Esophagus squamous epithelium (tissue), 5 donors: ENCODE results near the gene CRYBG2. TPM values are rescaled to one million over a fixed set of nuclear protein-coding genes. Genes with fewer than 3 reads are reported as not detected.
A peak's percentile ranks its signal among the peaks of the same experiment; 100 is the strongest.

ENCODE experiments used
- DNase-seq: peaks from one replicate; lab custom pipeline; 2025; lab: John Stamatoyannopoulos, UW
- H3K27ac ChIP-seq, 4 donors: fragments of 200-600 bp; sonication (generic); one replicate each; pipeline ENCODE4 v1.5.1; 2016 to 2019; ENCODE audit warnings: mild to moderate bottlenecking in 1 of 4
- H3K27me3 ChIP-seq, 4 donors: fragments of 200-600 bp; sonication (generic); 1 replicate in 3 of 4; 2 replicates in 1 of 4; pipeline versions ENCODE4 v1.5.1 to v1.6.0; 2017 to 2021; ENCODE audit warnings: antibody characterized with exemption in 1 of 4
- H3K36me3 ChIP-seq, 3 donors: fragments of 200-600 bp; sonication (generic); one replicate each; pipeline ENCODE4 v1.5.1; 2016 to 2019
- H3K4me1 ChIP-seq, 3 donors: fragments of 200-600 bp; sonication (generic); one replicate each; pipeline ENCODE4 v1.5.1; 2017 to 2019
- H3K4me3 ChIP-seq, 4 donors: fragments of 200-600 bp; sonication (generic); 1 replicate in 3 of 4; 2 replicates in 1 of 4; pipeline ENCODE4 v1.5.1; 2016 to 2019; ENCODE audit warnings: mild to moderate bottlenecking in 2 of 4, moderate library complexity in 1 of 4
- H3K9me3 ChIP-seq, 3 donors: fragments of 200-600 bp; sonication (generic); one replicate each; pipeline ENCODE4 v1.5.1; 2016 to 2019
- CTCF ChIP-seq, 6 experiments: fragments of 450-650 bp in 4 of 6; fragments of 200-600 bp in 2 of 6; sonication (generic) in 2 of 6; IDR thresholded peaks; one replicate each; pipeline ENCODE4 v1.5.1; 2016 to 2019; ENCODE audit warnings: antibody characterized with exemption in 6 of 6, mild to moderate bottlenecking in 4 of 6, moderate library complexity in 4 of 6
- POLR2A ChIP-seq, 4 donors: fragments of 450-650 bp; IDR thresholded peaks; one replicate each; pipeline ENCODE4 v1.6.1; 2017; ENCODE audit warnings: antibody characterized with exemption in 4 of 4, mild to moderate bottlenecking in 4 of 4, moderate library complexity in 3 of 4
- WGBS, 2 donors: methylation state at CpG; one replicate each; pipeline ENCODE4 v1.1.5; 2018; 5-methylcytosine and 5-hydroxymethylcytosine counted together
- intact Hi-C: fragments of 100-400 bp; cut with DNase I; formaldehyde crosslinking; loops from one replicate; pipeline ENCODE4 v1.15.0; 2022
- total RNA-seq, 4 donors: library from RNA; depleted of rRNA; stranded (reverse); fragments of >200 nt; gene quantifications; one replicate each; pipeline ENCODE4 v1.1.0, GENCODE V29; 2016
- donor health status: DM: yes; HTN: yes; CAD: no.

Gene CRYBG2
- total RNA-seq, 4 donors from 2014 or later, result 35.8 to 305 (median 122) TPM

GRCh38 chr1:26358411-26359384 lies 4.8 kb upstream of the CRYBG2 start:
- WGBS, 2 donors, result 33 to 40% methylated on average over 12 to 13 of the region's 15 CpGs
- intact Hi-C loops, result no loop called here

GRCh38 chr1:26357121-26357602 lies 3.2 kb upstream of the CRYBG2 start:
- Histone ChIP-seq H3K36me3 (no peaks in the 10 kb centered on the region), H3K4me3 (peak overlapping the region in 1 of 4 donors; percentile 8), H3K27me3 (peaks cover 3 to 60% (median 8%) of the 10 kb centered on the region in 4 donors), H3K9me3 (no peaks in the 10 kb centered on the region), H3K4me1 (peaks cover 35 to 91% (median 44%) of the 10 kb centered on the region in 3 donors), H3K27ac (peak overlapping the region; percentile 85 to 95 (median 92))
- WGBS, 2 donors, result 23 to 51% methylated on average over 3 of the region's 10 CpGs
- TF ChIP-seq POLR2A (IDR thresholded peaks at IDR 0.05) (peak in 1 of 4 donors; percentile 6), CTCF (IDR thresholded peaks at IDR 0.05) (no peak)
- DNase-seq, result no peak
- intact Hi-C loops, result no loop called here

More at GRCh38 chr1:26358411-26359384, 4.8 kb upstream of the CRYBG2 start:
- Histone ChIP-seq H3K4me1 (peaks cover 35 to 79% (median 44%) of the 10 kb centered on the region in 3 donors), H3K36me3 (no peaks in the 10 kb centered on the region), H3K27me3 (peaks cover 3 to 74% (median 8%) of the 10 kb centered on the region in 4 donors), H3K9me3 (no peaks in the 10 kb centered on the region), H3K4me3 (no peak overlapping the region), H3K27ac (peak overlapping the region; percentile 85 to 95 (median 92))
- DNase-seq, result no peak
- TF ChIP-seq POLR2A (IDR thresholded peaks at IDR 0.05) (peak in 1 of 4 donors; percentile 11), CTCF (IDR thresholded peaks at IDR 0.05) (peak in 1 of 6 experiments; percentile 26)

GRCh38 chr1:26356106-26356505 lies 2.2 kb upstream of the CRYBG2 start:
- DNase-seq, result no peak
- H3K4me1 ChIP-seq, result peaks cover 36 to 100% (median 44%) of the 10 kb centered on the region in 3 donors
- no peaks in the 10 kb centered on the region for H3K9me3 ChIP-seq
- peak overlapping the region in 1 of 4 donors; percentile 8 for H3K4me3 ChIP-seq
- H3K27me3 ChIP-seq, result peaks cover 0 to 49% (median 8%) of the 10 kb centered on the region in 4 donors
- H3K27ac ChIP-seq, result peak overlapping the region; percentile 85 to 95 (median 92)
- intact Hi-C loops, result no loop called here
- H3K36me3 ChIP-seq, result no peaks in the 10 kb centered on the region
- 68 to 73% methylated on average over 3 to 5 of the region's 5 CpGs for WGBS, 2 donors
- no peak for TF ChIP-seq CTCF (IDR thresholded peaks at IDR 0.05)

GRCh38 chr1:26354972-26355371 lies 1.0 kb upstream of the CRYBG2 start:
- peak overlapping the region; percentile 85 to 95 (median 92) for H3K27ac ChIP-seq

More at GRCh38 chr1:26354972-26355371, 1.0 kb upstream of the CRYBG2 start:
- peaks cover 0 to 38% (median 2%) of the 10 kb centered on the region in 4 donors for H3K27me3 ChIP-seq
- H3K4me1 ChIP-seq, result peaks cover 33 to 100% (median 39%) of the 10 kb centered on the region in 3 donors
- no peaks in the 10 kb centered on the region for H3K9me3 ChIP-seq
- DNase-seq, result no peak
- no peaks in the 10 kb centered on the region for H3K36me3 ChIP-seq
- H3K4me3 ChIP-seq, result no peak overlapping the region
- 92 to 93% methylated on average over 4 to 7 of the region's 9 CpGs for WGBS, 2 donors
- intact Hi-C loops, result no loop called here
- TF ChIP-seq CTCF (IDR thresholded peaks at IDR 0.05) (no peak), POLR2A (IDR thresholded peaks at IDR 0.05) (no peak)
